Jurkat, Clone E6-1 (cell line): ENCODE results near the gene SH3GL3.

Source experiments
- DNase-seq: peaks from one replicate; pipeline ENCODE4 v3.0.0-alpha.2; 2011; ENCODE audit warnings: low read depth, low spot score
- H3K4me3 ChIP-seq: 2 replicates; pipeline ENCODE4 v1.5.1; 2011; ENCODE audit warnings: mild to moderate bottlenecking, low read length, control low read depth, moderate library complexity

Gene SH3GL3

GRCh38 chr15:83556068-83556467 is 108.9 kb downstream of the SH3GL3 start:
- no peak overlapping the region for H3K4me3 ChIP-seq
- DNase-seq: no peak

GRCh38 chr15:83556754-83557153 is 109.6 kb downstream of the SH3GL3 start:
- H3K4me3 ChIP-seq: no peak overlapping the region
- DNase-seq: no peak

- DNase-seq: no peak
- no peak overlapping the region for H3K4me3 ChIP-seq
Measured at GRCh38 chr15:83558146-83558545, 111.0 kb downstream of the SH3GL3 start.

- H3K4me3 ChIP-seq: no peak overlapping the region
- peak; percentile 63 for DNase-seq
Measured at GRCh38 chr15:83559310-83559966, 112.3 kb downstream of the SH3GL3 start.

- DNase-seq: no peak
- no peak overlapping the region for H3K4me3 ChIP-seq
Measured at GRCh38 chr15:83561661-83562060, 114.5 kb downstream of the SH3GL3 start.

GRCh38 chr15:83565138-83565537 is 118.0 kb downstream of the SH3GL3 start:
- DNase-seq: no peak
- no peak overlapping the region for H3K4me3 ChIP-seq

- DNase-seq: peak; percentile 19
Measured at GRCh38 chr15:83565553-83566159, 118.5 kb downstream of the SH3GL3 start.

GRCh38 chr15:83567318-83567717 is 120.2 kb downstream of the SH3GL3 start:
- DNase-seq: no peak
- no peak overlapping the region for H3K4me3 ChIP-seq

More at GRCh38 chr15:83565553-83566159, 118.5 kb downstream of the SH3GL3 start:
- H3K4me3 ChIP-seq: no peak overlapping the region

- no peak for DNase-seq
- H3K4me3 ChIP-seq: no peak overlapping the region
Measured at GRCh38 chr15:83569341-83569740, 122.2 kb downstream of the SH3GL3 start.

- no peak for DNase-seq
Measured at GRCh38 chr15:83570756-83571155, 123.6 kb downstream of the SH3GL3 start.

GRCh38 chr15:83571820-83572707 is 124.9 kb downstream of the SH3GL3 start:
- H3K4me3 ChIP-seq: no peak overlapping the region
- DNase-seq: peak; percentile 22

More at GRCh38 chr15:83570756-83571155, 123.6 kb downstream of the SH3GL3 start:
- H3K4me3 ChIP-seq: no peak overlapping the region

- H3K4me3 ChIP-seq: no peak overlapping the region
- DNase-seq: no peak
Measured at GRCh38 chr15:83574345-83574744, 127.2 kb downstream of the SH3GL3 start.

- DNase-seq: no peak
- no peak overlapping the region for H3K4me3 ChIP-seq
Measured at GRCh38 chr15:83578691-83579090, 131.6 kb downstream of the SH3GL3 start.

- H3K4me3 ChIP-seq: no peak overlapping the region
- DNase-seq: no peak
Measured at GRCh38 chr15:83581381-83581780, 134.2 kb downstream of the SH3GL3 start.

GRCh38 chr15:83582381-83582780 is 135.2 kb downstream of the SH3GL3 start:
- no peak overlapping the region for H3K4me3 ChIP-seq

GRCh38 chr15:83585601-83586335 is 138.6 kb downstream of the SH3GL3 start:
- DNase-seq: no peak
- H3K4me3 ChIP-seq: no peak overlapping the region

More at GRCh38 chr15:83582381-83582780, 135.2 kb downstream of the SH3GL3 start:
- DNase-seq: no peak

- no peak overlapping the region for H3K4me3 ChIP-seq
- no peak for DNase-seq
Measured at GRCh38 chr15:83587091-83587490, 139.9 kb downstream of the SH3GL3 start.

GRCh38 chr15:83588441-83588840 is 141.3 kb downstream of the SH3GL3 start:
- no peak for DNase-seq
- H3K4me3 ChIP-seq: no peak overlapping the region

GRCh38 chr15:83592370-83593040 is 145.4 kb downstream of the SH3GL3 start:
- H3K4me3 ChIP-seq: no peak overlapping the region
- no peak for DNase-seq
